K562 (cell line): ENCODE results near the gene RAP1A.

Experiments
- BRCA1 ChIP-seq, 2 experiments: fragments of 450-650 bp in 1 of 2; sonication (generic) in 1 of 2; formaldehyde crosslinking in 1 of 2; IDR thresholded peaks; 2 replicates each; pipeline versions ENCODE4 v1.5.0 to v1.6.1; 2017 to 2020; ENCODE audit warnings: mild to moderate bottlenecking in 1 of 2, missing genetic modification reagents in 1 of 2
- GATAD2A ChIP-seq: fragments of 450-650 bp; IDR thresholded peaks from 2 replicates; pipeline ENCODE4 v1.6.1; 2017
- JUN ChIP-seq, 2 experiments: sonication (generic) in 1 of 2; formaldehyde crosslinking in 1 of 2; IDR thresholded peaks; 2 replicates each; pipeline versions ENCODE4 v1.6.1 to v1.8.0; 2012 to 2022; ENCODE audit warnings: borderline replicate concordance in 2 of 2, mild to moderate bottlenecking in 2 of 2, improper control_type of control experiment in 1 of 2, low read depth in 1 of 2, low read length in 1 of 2, missing genetic modification reagents in 1 of 2
- MYC ChIP-seq, 2 experiments: fragments of 250-450 bp in 1 of 2; sonication (Bioruptor Pico) in 1 of 2; IDR thresholded peaks; 2 replicates each; pipeline versions ENCODE4 v1.5.1 to v1.6.1; 2012 to 2021; ENCODE audit warnings: low read depth in 2 of 2, borderline replicate concordance in 1 of 2, improper control_type of control experiment in 1 of 2, low read length in 1 of 2, mild to moderate bottlenecking in 1 of 2, moderate library complexity in 1 of 2

DNA sequence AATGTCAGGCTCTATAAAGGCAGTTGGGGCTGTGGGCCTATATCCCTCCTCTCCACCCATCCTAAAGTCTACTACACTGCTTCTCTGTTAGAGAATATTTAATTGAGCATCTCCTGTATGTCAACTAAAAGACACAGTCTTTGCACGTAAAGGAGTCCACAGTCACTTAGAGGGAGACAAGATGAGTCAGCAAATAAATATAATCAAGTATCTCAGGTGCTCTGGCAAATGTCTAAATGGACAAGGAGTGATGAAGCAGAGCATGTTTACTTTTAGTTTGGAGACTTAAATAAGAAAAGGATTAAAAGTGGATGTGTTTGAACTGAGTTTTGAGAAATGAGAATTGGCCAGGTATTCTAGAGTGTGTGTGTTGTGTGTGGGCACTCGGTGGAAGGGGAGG, 41.8 kb upstream of the RAP1A start:
- TF ChIP-seq GATAD2A (no peak), BRCA1 (IDR thresholded peaks at IDR 0.05) (no peak), BRCA1 (CRISPR knock-in tag; IDR thresholded peaks at IDR 0.05) (no peak), JUN (IDR thresholded peaks at IDR 0.05; ENCODE audit: borderline replicate concordance, low read depth, low read length) (no peak), JUN (CRISPR knock-in tag; IDR thresholded peaks at IDR 0.05; ENCODE audit: borderline replicate concordance) (no peak), MYC (IDR thresholded peaks at IDR 0.05; ENCODE audit: low read depth, low read length) (no peak), MYC (CRISPR knock-in tag; IDR thresholded peaks at IDR 0.05; ENCODE audit: borderline replicate concordance, low read depth) (no peak)
